Measurements from ENCODE around the gene LRRIQ1.
A peak's percentile ranks its signal among the peaks of the same experiment; 100 is the strongest.

Gene LRRIQ1

DNA sequence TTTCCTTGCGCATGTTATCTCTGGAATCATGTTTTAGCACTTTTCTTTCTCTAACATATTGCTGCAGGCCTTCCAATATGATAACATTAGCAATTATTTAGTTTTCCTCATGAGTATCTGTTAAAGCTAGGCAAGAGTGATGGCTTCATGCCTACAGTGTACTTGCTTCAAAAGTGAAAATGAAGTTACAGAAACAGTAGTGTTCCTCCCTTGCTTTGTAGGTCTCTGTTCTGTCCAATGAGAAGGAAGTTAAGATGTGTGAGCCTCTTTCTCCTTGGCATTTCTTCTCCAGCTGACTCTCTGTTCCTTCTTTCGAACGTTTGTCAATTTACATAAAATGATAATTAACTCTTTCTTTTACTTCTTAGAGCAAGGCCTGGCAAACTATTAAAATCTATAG, 22.2 kb downstream of the LRRIQ1 start:
- DNase-seq, result no peak

DNA sequence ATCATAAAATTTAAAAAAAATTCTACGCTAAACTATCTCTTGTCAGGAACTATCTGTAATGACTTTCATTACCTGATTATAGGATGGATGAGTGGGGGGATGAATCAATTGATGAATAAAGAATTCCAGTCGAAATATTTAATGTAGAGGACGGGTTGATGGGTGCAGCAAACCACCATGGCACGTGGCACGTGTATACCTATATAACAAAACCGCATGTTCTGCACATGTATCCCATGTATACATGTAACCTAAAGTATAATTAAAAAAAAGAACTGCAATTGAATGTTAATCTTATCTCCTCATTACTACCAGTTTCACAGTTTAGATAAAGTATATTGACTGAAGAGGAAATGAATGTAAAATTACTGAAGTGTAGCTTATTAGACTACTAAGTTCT, 23.4 kb downstream of the LRRIQ1 start:
- no peak for DNase-seq

DNA sequence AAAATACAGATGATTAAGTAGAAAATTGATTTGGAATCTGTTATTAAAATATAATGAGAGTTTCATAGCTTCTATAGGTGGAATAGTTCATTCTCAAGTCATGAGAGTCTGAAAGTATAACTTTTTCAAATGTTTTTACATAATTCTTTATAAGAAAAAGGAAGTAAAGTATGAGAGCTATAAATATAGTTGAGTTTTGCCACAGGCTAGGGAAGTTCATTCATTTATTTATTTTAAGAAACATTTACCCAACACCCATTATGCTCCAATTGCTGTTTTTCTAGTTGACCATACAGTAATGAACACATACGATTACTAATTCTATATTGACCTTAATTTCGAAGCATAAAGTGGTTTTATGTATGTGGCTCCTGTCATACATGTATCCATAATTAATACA, 24.8 kb downstream of the LRRIQ1 start:
- DNase-seq, result no peak

DNA sequence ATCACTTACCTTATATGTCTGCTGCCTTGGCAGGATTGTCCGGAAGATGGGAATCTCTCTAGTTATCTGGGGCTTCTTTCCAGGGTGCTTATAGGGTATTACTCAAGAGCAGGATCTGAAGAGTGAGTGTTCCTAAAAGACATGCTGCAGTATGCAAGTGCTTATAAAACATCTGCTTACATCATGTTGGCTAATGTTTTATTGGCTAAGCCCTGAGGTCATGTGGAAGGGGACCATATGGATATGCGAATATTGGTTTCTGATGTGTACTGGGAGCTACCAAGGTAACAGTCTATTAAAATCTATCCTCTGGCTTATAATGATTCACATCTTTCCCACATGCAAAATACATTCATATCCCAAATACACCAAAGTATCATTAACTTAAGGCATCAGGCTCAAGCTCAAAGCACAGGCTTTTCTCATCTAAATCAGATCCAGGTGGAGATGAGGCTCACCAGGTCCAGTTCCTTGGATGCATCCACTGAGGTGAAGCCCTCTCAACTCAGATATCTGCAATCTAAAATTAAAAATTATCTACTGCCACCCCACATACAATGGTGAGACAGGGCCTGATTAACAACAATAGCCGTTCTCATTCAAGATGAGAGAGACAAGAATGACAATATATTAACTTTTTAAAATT, 29.8 kb downstream of the LRRIQ1 start:
- DNase-seq, result no peak

DNA sequence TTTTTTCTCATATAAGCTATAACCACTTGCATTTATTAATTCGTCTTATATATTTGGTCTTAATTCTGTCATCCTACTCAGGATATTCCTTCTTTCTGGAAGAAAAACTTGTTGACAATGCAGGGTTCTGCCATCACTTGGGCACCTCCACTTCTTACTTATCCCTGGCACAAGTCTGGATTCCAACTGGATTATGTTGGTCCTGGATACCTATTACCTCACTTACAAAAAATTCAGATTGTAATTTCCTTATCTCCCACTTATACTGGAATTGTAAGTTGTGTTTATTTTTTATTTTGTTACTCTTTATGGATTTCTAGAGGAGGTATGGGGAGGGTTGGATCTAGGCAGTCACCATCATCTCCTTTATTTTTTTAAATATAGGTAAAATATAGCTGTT, 36.7 kb downstream of the LRRIQ1 start:
- DNase-seq, result no peak

DNA sequence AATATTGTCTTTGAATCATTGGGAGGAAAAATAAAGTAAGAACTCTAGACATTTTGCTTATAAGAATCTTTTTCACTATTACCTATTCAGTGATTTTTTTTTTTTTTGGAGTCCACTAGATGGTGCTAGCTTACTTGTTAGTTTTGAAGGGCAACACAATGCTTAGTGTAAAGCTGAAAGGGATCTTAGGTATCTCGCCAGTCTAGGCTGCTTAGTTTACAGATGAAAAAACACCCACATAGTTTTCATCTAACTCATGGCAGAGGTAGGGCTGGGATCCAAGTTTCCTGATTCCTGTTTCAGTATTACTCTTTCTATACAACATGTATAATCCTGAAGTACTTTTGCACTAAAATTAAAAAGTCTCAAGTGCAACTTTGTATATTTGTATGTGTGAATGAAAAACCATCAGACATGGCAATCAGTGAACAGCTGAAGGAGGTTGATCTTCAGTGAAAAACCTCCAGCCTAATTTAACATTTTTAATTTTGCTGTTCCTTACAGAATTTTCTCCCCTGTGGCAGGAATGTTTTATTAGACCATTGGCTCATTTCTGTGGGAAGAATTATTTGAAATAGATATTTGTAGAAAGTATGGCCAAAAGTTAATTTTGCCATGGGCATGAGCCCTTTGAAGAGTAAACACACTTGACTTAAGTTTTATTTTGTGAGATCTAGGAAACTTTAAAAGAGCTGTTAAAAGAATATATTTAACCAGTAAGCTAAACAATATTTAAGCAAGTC, 40.7 kb downstream of the LRRIQ1 start:
- peak; percentile 35 for DNase-seq

DNA sequence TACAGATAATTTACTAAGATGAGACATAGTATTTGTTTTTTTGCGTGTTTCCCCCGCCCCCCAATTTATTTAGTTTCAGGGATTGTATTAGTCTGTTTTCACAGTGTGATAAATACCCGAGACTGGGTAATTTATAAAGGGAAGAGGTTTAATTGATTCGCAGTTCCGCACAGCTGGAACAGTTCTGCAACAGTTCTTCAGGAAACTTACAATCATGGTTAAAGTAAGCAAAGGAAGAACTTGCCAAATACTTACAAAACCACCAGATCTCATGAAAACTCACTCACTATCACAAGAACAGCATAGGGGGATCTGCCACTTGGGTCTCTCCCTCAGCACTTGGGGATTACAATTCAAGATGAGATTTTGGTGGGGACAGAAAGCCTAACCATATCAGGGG, 48.9 kb downstream of the LRRIQ1 start:
- no peak for DNase-seq

DNA sequence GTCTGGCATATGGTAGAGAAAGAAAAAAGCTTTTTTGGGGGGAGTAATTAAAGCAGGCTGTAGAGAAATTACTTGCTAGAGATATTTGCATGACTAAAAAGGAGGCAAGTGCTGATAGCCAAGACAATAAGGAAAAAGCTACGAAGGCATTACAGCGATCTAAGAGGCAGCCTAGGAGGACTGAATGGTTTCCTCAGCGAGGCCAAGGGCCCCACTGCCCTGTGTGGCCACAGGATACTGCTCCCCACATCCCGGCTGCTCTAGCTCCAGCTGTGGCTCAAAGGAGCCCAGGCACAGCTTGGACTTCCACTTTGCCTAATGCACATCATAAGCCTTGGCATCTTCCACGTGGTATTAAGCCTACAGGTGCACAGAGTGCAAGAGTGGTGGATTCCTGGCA, 53.6 kb downstream of the LRRIQ1 start:
- no peak for DNase-seq

DNA sequence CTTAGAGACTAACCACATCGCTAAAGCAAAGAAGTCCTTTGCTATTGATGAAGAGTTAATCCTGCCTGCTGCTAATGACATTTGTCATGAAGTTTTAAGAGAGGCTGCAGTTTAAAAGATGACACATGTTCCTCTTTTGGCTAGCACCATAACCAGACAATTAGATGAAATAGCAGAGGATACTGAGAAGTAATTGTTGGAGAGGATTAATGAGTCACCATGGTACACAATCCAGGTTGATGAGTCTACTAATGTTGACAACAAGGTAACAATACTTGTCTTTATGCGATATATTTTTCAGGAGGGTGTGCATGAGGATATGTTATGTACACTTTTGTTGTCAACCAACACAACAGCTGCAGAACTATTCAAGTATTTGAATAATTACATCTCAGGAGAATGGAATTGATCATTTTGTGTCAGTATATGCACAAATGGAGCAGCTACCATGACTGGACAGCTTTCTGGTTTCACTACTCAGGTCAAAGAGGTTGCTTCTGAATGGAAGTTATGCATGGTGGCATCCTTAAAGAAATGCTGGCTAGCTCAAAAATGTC, 56.7 kb downstream of the LRRIQ1 start:
- no peak for DNase-seq

DNA sequence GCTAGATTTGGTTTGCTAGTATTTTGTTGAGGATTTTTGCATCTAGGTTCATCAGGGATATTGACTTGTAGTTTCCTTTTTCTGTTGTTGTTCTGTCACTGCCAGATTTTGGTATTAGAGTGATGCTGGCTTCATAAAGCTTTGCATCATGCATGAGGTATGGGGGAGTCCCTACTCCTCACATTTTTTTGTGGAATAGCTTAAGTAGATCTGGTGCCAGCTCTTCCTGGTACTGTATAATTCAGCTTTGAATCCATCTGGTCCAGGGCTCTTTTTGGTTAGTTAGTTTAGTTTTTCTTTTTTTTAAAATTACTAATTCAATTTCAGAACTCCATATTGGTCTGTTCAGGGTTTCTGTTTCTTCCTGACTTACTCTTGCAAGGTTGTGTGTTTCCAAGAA, 59.4 kb downstream of the LRRIQ1 start:
- DNase-seq, result no peak

DNA sequence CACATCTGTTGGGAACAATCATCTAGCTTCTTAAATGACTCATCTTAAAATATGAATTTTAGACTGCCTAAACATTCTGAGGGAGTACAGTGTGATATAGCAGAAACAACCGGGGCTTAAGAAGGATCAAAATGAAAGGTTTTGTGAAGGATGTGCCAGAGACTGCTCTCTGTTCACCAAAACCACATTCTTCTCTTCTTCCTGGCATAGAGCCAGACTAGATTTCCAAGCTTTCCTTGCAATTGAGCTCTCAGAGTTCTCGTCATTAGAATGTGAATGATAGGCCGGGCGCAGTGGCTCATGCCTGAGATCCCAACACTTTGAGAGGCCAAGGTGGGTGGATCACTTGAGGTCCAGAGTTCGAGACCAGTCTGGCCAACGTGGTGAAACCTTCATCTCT, 94.5 kb downstream of the LRRIQ1 start:
- no peak for DNase-seq

DNA sequence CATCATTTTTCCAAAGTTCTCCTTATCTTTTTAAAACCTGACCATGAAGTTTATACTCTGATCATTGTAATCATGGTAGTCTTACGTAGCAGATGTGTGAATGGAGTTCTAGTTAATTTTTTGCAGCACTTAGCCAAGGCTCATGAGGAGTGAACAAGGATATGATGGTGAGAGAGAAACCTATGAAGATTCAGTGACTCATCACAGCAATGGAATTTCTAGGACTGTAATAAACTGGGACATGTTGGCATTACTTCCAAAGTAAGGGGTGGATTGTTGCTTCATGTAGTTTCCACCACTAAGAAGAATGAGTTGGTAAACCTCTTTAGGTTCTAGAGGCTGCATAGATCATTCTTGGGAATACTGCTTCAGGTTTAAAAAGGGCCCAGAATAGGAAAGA, 102.7 kb downstream of the LRRIQ1 start:
- DNase-seq, result no peak

DNA sequence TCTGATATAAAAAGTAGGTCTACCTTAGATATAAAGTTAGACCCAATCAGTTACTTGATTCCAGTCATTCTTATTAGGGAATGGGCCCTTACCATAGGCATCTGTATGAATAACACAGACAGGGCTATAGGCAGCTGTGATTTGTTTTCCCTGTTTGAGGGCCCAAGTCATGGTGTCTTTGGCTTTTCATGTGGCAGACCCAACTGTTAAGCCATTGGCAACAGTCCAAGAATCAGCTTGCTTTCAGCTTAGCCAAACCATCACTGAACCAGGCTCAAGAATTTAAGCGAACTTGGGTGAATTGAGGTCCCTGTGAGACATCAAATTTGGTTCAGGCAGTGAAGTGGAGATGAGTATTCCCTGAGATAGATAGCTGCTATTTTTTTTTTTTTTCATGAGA, 111.2 kb downstream of the LRRIQ1 start:
- no peak for DNase-seq

DNA sequence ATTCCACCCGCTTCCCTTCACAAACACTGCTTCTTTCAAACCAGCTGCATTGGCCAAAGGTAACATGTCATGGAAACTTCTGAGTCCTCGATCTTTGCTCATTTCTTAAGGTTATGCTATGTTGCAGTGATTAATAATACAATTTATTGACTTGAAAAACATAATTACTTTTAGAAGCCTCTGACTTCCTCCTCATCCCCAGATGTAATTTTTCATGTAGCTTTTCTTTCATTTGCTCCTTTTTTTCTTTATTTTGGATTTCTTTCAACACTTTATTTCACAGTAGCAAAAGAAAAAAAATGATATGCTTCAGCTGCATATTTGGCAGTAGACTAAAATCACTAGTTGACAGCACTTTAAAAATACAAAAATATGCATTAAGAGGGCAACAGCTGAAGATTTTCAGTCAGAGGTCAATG, 116.2 kb downstream of the LRRIQ1 start:
- no peak for DNase-seq

DNA sequence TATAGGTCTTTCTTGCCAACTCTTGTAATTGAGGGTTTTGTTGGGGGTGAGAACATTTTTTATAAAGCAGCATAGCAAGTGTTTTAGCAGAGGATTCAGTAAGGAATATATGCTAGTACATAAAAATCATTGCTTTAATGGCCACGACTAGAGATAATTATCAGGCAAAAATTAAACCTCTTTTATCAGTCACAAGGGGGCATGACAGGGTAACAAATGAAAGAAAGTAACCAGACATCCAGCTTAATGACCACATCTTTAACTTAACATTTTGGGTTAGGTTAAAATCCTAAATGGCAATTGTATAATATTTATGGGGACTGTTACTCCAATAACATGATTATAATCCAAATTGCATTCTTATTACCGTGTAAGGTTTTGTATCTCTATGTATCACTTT, 119.6 kb downstream of the LRRIQ1 start:
- DNase-seq, result peak; percentile 35

DNA sequence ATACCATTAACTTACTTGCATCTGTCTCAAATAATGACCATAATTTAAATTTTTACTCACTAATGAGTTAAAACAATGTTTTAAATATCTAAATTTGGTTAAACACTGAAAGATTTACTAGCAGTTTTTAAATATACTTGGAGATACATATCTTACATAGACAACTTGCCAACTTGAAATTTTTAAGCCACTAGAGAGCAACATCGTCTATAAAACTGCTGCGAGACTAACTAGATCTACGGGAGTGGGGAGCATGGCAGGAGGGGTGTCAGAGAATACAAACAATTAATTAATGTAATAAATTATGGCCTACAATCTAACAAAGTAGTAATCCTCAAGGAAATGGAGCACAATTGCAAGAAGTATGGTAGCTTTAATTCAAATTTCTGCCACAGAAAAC, 120.4 kb downstream of the LRRIQ1 start:
- no peak for DNase-seq

DNA sequence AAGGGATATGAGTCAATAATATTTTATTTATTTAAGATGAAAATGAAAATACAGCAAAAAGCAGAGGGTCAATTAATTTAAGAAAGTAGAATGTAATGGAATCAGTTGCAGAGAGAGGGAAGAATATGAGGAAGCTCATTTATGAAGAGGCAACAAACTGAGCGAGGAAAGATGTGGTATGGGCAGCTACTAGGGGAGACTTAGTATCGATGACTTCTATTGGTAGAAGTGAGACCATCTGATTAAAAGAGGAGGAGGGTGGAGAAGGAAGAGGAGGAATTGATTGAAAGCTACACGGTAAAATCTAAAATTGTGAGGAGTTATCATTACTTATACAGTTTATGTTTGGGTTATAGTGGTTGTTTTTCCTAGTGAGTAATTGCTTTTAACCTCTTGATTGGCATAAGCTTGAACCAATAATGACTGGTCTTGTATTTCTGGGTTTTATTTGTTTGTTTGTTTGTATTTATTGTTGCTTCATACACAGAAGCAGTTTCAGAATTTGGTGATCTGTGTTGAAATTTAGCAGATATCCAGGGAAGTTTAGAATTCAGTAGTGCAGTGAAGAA, 121.0 kb downstream of the LRRIQ1 start:
- no peak for DNase-seq

DNA sequence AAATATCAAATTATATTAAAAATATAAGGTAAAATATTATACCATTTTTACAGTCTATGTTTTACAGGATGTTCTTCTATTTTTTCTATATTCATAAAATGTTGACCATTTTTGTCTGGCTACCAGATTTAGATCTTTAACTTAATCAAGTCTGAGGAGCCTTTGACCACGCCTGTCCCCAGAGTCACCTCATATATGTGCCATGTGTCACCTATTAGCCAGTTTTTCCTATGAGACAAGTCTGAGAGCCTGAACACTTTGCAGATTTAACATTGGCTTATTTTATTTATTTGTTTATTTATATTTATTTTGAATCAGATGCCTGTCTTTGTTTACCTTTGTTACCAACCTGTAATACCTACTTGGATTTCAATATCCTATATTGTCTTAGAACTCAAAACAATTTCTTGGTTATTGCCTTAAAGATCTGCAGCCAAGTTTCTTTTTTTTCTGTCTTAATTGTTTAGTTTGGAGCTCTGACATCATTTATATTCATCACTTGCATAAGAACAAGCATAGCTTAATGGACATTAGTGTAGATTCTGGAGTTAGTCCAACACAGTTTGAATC, 127.7 kb downstream of the LRRIQ1 start:
- no peak for DNase-seq

DNA sequence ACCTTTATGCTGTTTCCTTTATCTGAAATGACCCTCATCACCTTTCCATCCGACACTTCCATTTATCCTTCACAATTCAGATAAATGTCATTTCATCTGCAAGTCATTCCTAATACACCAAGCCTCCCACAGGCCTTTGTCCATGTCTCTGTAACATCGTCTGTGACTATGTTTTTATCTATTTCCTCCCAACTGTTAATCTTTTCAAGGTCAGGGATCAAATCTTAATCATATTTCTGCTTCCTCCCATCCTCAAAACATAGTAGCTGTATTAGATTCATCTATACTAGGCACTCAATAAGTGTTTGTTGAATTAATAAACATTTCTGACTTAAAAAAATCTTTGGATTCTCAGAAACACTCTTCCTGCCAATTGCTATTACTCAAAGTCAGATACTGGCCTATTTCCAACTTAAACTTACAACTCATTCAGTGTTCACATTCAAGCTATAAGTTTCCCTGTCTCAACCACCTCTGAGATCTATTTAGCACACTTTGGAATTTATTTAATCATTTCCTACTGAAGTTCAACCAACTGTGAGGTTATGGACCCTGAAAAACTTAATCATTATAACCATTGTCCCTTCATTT, 143.6 kb downstream of the LRRIQ1 start:
- DNase-seq, result no peak

DNA sequence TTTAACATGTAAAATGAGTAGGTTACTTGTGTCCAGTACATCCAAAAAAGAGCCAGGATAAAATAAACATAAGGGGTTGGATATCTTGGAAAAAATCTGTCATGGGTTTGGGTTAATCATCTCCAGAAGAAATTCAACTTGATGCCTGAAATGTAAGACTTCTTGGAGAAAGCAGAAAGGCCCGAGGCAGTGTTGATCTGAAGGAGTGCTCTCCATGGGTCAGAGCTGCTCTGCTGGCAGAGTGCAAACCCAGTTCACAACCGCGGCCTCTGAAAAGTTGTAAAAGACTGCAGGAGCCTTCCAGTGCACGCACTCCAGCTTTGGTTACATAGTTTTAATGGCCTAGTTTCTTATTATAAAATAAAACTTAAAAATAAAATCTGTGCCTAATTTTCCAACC, 146.5 kb downstream of the LRRIQ1 start:
- DNase-seq, result no peak

DNA sequence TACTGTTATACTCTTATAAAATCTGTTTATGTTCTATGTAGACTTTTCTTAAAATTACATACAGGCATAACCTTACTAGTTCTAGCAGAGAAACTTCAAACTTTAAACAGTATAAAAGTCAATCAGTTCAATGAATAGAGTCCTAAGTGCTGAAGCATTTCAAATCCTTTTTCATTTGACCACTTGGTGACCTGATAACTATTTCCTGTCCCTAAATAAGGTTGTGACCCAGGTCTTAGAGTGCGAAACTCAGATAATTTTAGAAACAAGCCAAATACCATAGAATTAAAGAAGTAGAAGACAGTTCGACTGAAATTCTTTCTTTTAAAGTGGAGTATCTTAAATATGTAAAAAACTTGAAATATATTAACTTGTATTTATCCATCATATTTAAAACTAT, 147.7 kb downstream of the LRRIQ1 start:
- no peak for DNase-seq

DNA sequence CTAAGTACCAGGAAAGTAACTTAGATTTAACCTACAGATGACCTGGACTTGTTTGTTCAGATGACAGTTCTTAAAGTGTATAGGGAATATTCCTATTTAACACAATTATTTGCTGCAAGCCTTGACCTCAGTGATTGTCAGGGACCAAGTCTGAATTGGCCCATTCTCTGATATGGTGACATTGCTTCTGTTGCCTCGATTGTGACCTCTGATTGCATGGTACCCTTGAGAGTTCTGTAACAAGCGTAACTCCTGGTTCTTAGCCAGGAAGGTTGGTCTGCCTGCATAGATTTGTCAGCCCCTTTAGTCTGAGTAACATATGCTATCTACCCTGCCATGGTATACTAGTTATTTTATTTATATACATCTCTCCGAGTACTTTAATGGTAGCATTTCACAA, 150.1 kb downstream of the LRRIQ1 start:
- DNase-seq, result no peak

DNA sequence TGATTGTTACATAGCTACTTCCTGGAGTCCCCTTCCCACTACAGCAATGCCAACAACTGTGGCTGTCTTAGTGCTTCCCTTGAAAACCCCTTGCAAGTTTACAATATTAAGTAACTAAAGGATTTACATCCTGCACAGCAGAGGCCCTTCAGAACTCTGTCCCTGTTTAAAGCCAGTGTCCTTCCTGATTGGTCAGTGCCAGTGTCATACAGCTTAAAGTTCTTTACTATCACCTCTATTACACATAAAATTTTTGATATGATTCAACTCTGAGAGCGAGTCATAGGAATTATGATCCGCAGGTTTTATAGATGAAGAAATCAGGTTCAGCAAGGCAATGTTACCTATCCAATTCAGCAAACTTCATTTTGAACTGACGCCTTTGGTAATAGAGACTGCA, 152.5 kb downstream of the LRRIQ1 start:
- no peak for DNase-seq

DNA sequence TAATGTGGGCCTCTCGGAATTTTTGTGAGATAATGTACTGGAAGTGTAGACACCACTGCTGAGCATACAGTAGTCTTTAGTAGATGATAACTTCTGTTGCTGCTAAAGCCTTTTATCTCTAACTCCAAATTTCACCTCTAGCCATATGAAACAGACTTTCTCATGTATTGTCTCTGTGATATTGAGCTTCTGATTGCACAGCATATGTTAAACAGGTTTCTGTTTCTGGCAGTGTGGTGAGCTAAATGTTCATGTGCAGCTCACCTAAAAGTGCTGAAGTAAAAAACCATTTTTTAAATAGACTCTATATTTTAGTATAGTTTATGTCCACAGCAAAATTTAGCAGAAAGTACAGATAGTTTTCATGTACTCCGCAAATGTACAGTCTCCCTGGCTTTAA, 154.6 kb downstream of the LRRIQ1 start:
- DNase-seq, result no peak
